GM21526 (cell line): ENCODE data around the gene ESPL1.
"Not testable (repeated sequence)": the region's sequence is repeated elsewhere in the genome, so short reads cannot be mapped to it uniquely, and the experiment has no call there.

Experiments
- ATAC-seq: cut with Tn5 transposase; IDR thresholded peaks from one replicate; pipeline ENCODE4 v1.9.1; 2021; ENCODE audit warnings: moderate library complexity; ENCODE audit not compliant: unreplicated experiment, low FRiP score

The ESPL1 gene

DNA sequence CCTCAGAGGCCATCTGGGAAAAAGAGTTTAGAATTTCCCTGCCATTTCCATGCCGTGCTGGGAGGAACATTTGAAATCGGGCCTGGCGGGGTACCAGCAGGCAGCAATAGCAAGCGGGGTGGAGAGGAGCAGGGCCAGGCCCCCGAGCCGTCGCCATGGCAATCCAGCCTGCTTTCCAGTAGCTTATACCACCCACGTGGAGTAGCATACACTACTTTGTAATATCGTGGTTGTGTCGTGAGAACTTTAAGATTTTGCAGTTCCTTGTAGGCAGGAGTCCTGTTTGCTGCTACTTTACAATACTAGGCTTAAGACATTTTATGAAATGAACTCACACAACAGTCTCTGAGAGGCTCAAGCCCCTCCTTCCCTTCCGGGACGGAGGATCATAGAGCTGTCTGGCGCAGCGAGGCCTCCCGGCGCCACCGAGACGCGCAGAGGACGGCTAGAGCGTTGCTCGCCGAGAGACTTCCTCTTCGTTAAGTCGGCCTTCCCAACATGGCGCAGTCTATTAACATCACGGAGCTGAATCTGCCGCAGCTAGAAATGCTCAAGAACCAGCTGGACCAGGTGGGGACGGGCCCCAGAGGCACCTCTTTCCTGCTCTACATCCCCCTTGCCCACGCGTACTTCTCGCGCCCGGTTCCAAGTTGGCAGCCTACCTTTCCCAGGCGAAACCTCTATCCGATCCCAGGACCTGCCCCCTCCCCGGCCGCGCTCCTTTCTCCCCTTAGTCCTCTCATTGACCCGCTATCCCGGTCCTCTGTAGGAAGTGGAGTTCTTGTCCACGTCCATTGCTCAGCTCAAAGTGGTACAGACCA, 27.2 kb downstream of the ESPL1 start, which contains the start of gene PFDN5:
TSS of gene PFDN5 (plus strand) at position 473 of the 821 bp plus-strand sequence. CDS start at position 499, 26 bp downstream.
- peak; percentile 74 for ATAC-seq

- no peak for ATAC-seq
These were observed 27.8 kb downstream of the ESPL1 start for GRCh38 chr12:53295891-53296219.

- not testable (repeated sequence) for ATAC-seq
These were observed 29.0 kb downstream of the ESPL1 start for GRCh38 chr12:53297106-53297505.

DNA sequence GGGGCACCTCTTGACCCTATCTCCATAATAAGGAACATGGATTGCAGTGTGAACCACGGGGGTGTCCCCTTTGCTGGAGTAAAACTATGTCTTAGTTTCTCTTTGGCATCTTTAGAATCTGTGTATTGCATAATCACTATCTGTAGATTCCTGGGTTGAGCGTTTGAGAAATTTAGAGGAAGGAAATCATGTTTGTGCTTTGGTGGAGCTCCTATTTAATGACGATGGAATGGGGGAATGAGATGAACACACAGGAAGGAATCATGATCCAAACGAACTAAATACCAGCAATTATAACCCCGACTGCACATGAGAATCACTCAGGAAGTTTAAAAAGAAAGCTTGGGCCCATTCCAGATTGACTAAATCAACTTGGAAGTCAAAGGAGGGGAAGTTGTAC, 30.1 kb downstream of the ESPL1 start:
- ATAC-seq = no peak

GRCh38 chr12:53299101-53299453, 31.0 kb downstream of the ESPL1 start:
- ATAC-seq = no peak

GRCh38 chr12:53299454-53300180, 31.5 kb downstream of the ESPL1 start, which contains the start of gene MYG1:
Gene MYG1, plus strand, starts transcription at chr12:53299695. Its CDS starts 43 bp downstream, at chr12:53299738.
- peak; percentile 62 for ATAC-seq

- ATAC-seq = no peak
These were observed 32.1 kb downstream of the ESPL1 start for GRCh38 chr12:53300187-53300586.

GRCh38 chr12:53302903-53303302, 34.8 kb downstream of the ESPL1 start:
- no peak for ATAC-seq

GRCh38 chr12:53306826-53307225, 38.7 kb downstream of the ESPL1 start:
- no peak for ATAC-seq

GRCh38 chr12:53308276-53308675, 40.2 kb downstream of the ESPL1 start:
- ATAC-seq = no peak

GRCh38 chr12:53313996-53314395, 45.9 kb downstream of the ESPL1 start:
- no peak for ATAC-seq

GRCh38 chr12:53320352-53321195, 52.5 kb downstream of the ESPL1 start:
- no peak for ATAC-seq

GRCh38 chr12:53324113-53324778, 56.1 kb downstream of the ESPL1 start:
- no peak for ATAC-seq

DNA sequence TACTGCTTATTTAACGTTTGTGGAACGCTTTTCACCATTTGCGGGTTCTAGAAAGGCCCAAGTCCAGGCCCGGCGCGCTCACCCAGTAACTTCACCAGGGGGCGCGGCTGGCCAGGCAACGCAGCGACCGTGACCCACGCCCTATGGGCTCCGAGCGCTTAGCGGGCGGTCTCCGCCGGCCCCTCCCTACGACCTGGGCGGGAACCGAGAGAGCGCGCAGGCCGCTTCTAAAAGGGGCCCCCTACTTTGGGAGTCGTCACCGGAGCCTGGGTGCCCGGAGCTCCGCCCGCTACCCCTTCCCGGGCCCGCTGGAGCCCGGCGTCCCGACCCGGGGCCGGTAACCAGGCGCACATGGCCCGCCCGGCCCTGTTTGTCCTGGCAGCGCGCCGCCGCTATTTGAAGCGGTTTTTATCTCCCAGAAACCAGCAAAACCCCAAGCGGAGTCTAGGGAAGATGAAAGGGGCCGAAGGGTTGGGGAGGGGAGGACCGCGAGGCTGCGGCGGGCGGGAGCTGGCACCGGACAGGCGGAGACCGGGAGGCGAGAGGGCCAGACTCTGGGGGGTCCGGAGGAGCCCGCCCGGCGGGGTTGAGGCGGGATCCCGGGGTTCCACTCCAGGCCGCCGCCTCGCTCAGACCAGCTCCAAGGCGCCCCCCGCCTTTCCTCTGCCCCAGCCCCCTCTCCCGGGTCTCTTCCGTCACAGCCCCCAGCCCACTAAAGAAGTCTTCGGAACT, 56.8 kb downstream of the ESPL1 start:
- peak; percentile 53 for ATAC-seq

DNA sequence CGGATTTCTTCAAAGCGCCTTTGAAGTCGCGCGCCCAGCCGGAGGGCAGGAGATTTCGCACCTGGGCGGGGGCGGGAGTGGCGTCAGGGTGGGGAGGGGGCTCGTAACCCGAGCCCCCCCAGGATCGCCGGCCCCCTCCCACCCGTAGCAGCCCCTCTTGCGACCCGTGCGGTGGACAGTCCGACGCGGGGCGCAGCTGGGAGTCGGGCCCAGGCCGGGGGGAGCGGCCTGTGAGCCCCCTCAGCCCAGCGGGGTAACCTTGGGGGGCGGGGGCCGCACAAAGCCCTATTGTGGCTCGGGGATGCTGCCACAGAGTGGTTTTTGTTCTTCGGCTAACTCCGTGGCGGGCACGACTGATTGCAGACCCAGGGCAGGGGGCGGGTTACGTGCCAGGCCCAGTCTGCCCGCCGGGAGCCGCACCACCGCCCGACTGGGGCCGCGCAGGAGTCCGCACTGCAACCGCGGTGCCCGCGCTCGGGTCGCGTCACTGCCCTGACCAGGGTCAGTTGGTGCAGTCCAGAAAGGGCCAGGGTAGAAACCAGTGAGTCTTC, 57.5 kb downstream of the ESPL1 start:
- ATAC-seq = no peak

DNA sequence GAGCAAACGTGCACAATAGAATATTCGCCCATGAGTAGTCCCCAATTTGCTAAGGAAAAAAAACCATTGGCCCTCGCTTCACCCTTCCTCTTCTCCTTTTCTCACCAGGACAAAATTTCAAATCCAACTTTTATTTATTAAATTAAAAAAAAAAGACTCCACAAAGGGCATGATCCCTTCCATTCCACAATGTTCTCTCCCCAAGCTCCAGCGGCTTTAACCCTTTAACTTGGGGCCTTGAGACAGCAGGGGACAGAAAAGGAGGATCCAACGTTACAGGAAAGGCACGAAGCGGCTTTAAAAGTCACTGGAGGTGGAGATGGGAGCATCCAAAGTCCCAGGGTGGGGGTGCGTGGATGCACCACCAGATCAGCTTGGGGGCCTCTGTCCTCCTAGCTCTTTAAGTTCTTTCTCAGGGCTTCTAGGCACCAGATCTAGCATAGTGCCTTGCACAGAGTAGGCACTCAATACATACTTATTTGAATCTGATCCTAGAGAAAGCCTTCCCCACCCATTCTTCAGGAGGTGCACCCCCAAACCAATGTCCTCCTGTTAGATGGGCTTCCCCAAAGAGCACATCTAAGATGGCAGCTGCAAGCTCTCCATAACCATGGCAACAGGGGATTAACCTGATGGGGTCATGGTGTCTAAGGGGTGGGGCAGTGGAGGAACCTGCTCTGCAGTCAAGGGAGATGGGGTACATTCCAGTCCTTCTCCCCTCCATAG, 58.5 kb downstream of the ESPL1 start:
- ATAC-seq = no peak

GRCh38 chr12:53327435-53328042, 59.4 kb downstream of the ESPL1 start:
- no peak for ATAC-seq

- ATAC-seq = no peak
These were observed 59.9 kb downstream of the ESPL1 start for GRCh38 chr12:53328043-53328435.
